ENCODE results near the gene MYO1F.

MYO1F gene

GRCh38 chr19:8491574-8491973, 85.7 kb downstream of the MYO1F start:
- DNase-seq (ENCODE audit: low read depth in 2 of 2), result no peak

- DNase-seq (ENCODE audit: low read depth in 2 of 2), result no peak
Observed at GRCh38 chr19:8490873-8491272, 86.4 kb downstream of the MYO1F start.

- no peak for DNase-seq (ENCODE audit: low read depth in 2 of 2)
Observed at GRCh38 chr19:8490395-8490760, 86.9 kb downstream of the MYO1F start.

GRCh38 chr19:8489561-8490394, 87.5 kb downstream of the MYO1F start:
- DNase-seq (ENCODE audit: low read depth in 2 of 2), result no peak

- no peak for DNase-seq (ENCODE audit: low read depth in 2 of 2)
Observed at GRCh38 chr19:8488365-8488764, 88.9 kb downstream of the MYO1F start.

GRCh38 chr19:8487137-8487851, 89.9 kb downstream of the MYO1F start:
- no peak for DNase-seq (ENCODE audit: low read depth in 2 of 2)

GRCh38 chr19:8486661-8487136, 90.5 kb downstream of the MYO1F start:
- no peak for DNase-seq (ENCODE audit: low read depth in 2 of 2)

- DNase-seq (ENCODE audit: low read depth in 2 of 2), result no peak
Observed at GRCh38 chr19:8485561-8486371, 91.5 kb downstream of the MYO1F start.

- no peak for DNase-seq (ENCODE audit: low read depth in 2 of 2)
Observed at GRCh38 chr19:8484331-8484894, 92.8 kb downstream of the MYO1F start.

GRCh38 chr19:8483165-8483564, 94.1 kb downstream of the MYO1F start:
- DNase-seq (ENCODE audit: low read depth in 2 of 2), result no peak

GRCh38 chr19:8482696-8483095, 94.5 kb downstream of the MYO1F start:
- DNase-seq (ENCODE audit: low read depth in 2 of 2), result no peak

- no peak for DNase-seq (ENCODE audit: low read depth in 2 of 2)
Observed at GRCh38 chr19:8481616-8482015, 95.6 kb downstream of the MYO1F start.

- no peak for DNase-seq (ENCODE audit: low read depth in 2 of 2)
Observed at GRCh38 chr19:8481201-8481600, 96.0 kb downstream of the MYO1F start.

- no peak for DNase-seq (ENCODE audit: low read depth in 2 of 2)
Observed at GRCh38 chr19:8478598-8478997, 98.6 kb downstream of the MYO1F start.

- no peak for DNase-seq (ENCODE audit: low read depth in 2 of 2)
Observed at GRCh38 chr19:8477889-8478288, 99.4 kb downstream of the MYO1F start.

GRCh38 chr19:8476524-8476923, 100.7 kb downstream of the MYO1F start:
- no peak for DNase-seq (ENCODE audit: low read depth in 2 of 2)

GRCh38 chr19:8475005-8475404, 102.2 kb downstream of the MYO1F start:
- DNase-seq (ENCODE audit: low read depth in 2 of 2), result no peak

- no peak for DNase-seq (ENCODE audit: low read depth in 2 of 2)
Observed at GRCh38 chr19:8473648-8474476, 103.4 kb downstream of the MYO1F start.
